AG09319 (cell line): ENCODE results near the gene MYOCD.

Experiments used
- DNase-seq: peaks from one replicate; pipeline ENCODE4 v3.0.0-alpha.2; 2010; ENCODE audit warnings: low read depth; ENCODE audit errors: extremely low read depth
- TF ChIP-seq, protein P1 (sequence below): IDR thresholded peaks from 2 replicates; pipeline ENCODE4 v1.5.1; 2011; ENCODE audit warnings: low read depth, mild to moderate bottlenecking, inconsistent platforms, low read length, moderate library complexity

MYOCD gene

DNA sequence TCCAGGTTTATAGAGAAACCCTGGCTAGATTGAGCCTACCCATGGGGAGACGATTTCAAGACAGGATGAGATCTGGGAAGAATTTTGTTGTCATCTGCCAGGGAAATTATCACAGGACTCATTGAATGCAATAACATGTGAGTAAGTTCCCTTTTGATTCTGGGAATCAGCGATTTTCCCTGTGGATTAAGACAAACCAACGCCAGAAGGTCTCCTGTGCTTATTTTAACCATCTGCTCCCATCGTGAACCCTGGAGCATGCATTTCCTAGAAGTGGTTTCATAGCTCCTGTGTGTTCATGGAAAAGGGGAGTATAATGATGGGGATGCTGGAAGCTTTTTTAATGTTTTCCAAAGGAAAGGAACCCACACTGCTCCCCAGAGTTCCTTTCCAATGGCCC is 102.6 kb downstream of the MYOCD start:
- TF ChIP-seq, protein P1, sequence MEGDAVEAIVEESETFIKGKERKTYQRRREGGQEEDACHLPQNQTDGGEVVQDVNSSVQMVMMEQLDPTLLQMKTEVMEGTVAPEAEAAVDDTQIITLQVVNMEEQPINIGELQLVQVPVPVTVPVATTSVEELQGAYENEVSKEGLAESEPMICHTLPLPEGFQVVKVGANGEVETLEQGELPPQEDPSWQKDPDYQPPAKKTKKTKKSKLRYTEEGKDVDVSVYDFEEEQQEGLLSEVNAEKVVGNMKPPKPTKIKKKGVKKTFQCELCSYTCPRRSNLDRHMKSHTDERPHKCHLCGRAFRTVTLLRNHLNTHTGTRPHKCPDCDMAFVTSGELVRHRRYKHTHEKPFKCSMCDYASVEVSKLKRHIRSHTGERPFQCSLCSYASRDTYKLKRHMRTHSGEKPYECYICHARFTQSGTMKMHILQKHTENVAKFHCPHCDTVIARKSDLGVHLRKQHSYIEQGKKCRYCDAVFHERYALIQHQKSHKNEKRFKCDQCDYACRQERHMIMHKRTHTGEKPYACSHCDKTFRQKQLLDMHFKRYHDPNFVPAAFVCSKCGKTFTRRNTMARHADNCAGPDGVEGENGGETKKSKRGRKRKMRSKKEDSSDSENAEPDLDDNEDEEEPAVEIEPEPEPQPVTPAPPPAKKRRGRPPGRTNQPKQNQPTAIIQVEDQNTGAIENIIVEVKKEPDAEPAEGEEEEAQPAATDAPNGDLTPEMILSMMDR: no peak
- no peak for DNase-seq

DNA sequence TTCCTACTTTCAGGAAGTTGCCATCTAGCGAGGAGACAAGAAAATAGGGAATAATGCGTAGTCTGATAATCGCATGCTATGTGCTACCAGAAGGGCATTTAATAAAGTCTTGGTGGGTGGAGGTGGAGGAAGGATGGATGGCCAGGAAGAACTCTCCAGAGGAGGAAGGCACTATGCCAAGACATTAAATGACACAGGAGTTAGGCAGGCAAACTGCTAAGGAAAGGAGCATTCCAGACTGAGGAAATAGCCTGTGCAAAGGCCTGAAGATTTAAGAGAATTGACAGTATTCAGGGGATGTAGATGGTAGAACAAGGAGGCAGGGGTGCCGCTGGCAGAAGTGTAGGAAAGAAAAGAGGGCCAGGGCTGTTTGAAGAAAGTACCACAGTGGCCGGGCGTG is 104.3 kb downstream of the MYOCD start:
- no peak for DNase-seq
- TF ChIP-seq, protein P1: no peak

DNA sequence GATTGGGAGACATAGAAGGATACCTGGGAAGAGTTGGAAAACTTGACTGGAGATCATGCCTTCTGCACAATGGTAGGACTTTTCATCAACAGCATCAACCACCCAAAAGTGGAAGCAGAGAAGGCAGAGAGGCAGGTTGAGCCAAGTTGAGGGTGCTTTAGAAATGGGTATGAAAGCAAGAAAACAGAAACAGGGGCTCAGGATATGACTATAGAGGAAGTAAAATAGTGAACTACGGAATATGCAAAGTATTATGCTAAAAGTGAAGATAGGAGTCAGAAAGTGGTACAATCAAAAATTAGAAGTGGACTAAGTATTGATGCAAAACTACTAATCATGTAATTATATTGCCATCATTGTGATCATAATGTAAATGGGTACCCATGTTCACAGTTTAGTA is 107.5 kb downstream of the MYOCD start:
- TF ChIP-seq, protein P1: no peak
- DNase-seq: no peak

DNA sequence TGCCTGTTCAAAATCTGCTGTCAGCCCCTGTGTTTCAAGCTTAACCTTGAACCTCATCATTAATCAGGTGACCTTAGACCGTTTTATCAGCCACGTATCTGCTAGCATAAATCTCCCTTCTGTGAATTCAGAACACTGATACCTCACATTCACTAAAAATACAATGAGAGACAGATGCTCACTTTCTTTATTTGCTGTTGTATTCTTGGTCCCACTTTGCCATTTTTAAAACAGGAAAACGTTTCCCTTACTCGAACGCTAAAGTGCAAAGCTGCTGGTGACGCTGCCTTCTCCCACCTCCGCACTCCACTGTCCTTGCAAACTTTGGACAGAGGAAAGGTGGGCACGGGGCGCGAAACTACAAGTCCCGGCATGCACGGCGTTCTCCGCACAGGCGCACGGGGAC is 123.4 kb downstream of the MYOCD start:
- DNase-seq: no peak
- TF ChIP-seq, protein P1: no peak

DNA sequence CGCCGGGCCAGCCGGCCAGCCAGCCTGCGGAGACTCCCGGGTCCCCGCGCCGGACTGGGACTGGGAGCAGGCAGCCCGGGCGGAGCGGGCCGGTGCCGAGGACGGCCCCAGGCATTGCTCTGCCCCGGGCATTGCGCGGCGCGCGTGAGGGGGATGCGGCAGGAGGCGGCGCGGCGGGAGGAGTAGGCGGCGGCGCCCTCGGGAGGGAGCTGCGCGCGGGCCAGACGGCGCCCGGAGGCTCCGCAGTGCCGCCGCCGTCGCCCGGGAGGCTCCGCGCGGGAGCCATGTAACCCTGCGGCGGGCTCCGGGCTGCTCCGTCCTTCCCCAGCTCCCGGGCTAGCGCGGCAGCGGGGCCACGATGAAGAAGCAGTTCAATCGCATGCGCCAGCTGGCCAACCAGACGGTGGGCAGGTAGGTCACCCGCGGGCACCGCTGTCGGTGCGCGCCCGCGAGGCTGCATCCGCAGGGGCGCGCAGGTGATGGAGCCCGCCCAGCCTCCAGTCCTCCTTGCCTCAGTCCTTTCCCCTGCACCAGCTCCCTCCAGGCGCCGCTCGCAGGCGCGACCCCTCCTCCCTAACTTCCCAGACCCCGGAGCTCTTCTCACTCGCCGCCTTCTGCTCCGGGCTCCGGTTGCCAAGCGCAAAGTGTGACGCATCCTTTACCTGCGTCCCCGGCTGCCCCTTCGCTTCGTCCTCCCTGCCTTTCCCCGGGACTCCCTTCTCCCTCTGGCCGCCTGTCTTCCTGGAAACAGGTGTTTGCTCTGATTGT is 124.0 kb downstream of the MYOCD start, which contains the start of gene ARHGAP44:
Gene ARHGAP44 (plus strand): TSS at position 18 of the 768 bp plus-strand sequence. CDS start 341 bp downstream, at position 359.
- DNase-seq: peak; percentile 11
- TF ChIP-seq, protein P1: no peak

DNA sequence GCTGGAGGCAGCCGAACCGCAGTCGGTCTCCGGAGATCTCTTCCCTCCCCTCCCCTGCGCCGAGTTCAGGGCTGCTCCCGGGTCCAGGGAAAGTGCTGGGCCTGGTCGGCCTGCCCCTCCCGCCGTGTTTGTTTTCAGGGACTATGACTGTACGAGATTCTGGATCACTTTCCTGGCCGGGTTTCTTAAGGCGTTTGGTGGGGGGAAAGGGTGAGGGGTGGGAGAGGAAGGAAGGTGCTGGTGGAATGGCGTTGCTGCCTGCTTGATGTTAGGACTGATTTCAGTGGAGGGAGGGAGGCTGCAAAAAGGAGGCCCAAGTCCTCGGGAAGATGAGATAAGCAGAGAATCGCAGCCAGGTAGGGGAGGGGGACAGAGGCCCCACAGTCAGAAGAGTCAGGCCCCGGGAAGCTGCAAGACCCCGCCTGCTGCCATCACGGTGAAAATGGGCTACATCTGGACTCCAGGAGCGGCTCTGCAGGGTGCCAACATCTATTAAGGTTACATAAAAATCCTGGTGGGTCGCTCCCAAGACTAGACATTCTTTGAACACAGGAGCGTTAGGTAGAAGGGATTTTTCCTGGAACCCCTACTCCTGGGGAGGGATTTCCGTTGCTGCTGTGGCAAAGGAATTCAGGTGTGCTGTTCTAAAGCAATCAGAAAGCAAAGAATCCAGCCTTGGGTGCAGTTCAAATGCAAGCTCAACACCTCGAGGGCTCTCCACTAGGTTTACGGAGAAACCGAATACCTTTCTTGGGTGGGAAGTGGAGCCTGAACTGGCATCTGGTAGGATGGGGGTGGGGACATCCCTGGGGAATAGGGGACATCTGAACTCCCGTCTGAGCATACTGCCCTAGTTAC is 124.8 kb downstream of the MYOCD start:
- TF ChIP-seq, protein P1: no peak
- DNase-seq: no peak
